ENCODE data around the gene HYAL3.

GRCh38 chr3:50249457-50249856 lies 49.7 kb downstream of the HYAL3 start:
- TF ChIP-seq CTCF (IDR thresholded peaks at IDR 0.05 in 8 of 11, conservative IDR thresholded peaks at IDR 0.05 in 3 of 11) (no peak), POLR2A (IDR thresholded peaks at IDR 0.05) (no peak), POLR2AphosphoS5 (IDR thresholded peaks at IDR 0.05) (no peak)
